ENCODE measurements around the gene MYH11.

GRCh38 chr16:15703029-15703736, 153.6 kb downstream of the MYH11 start:
- TF ChIP-seq CTCF (IDR thresholded peaks at IDR 0.05): no peak
- no peak for TF ChIP-seq POLR2AphosphoS5 (IDR thresholded peaks at IDR 0.05)
- TF ChIP-seq POLR2A (IDR thresholded peaks at IDR 0.05): no peak

Data from prostate gland (tissue), 2 donors.